ENCODE results near the gene IGFN1.

GRCh38 chr1:201186192-201186591 lies 4.4 kb upstream of the IGFN1 start:
- TF ChIP-seq CTCF (IDR thresholded peaks at IDR 0.05; ENCODE audit: poor library complexity, severe bottlenecking) (no peak), SMC3 (conservative IDR thresholded peaks at IDR 0.05; ENCODE audit: poor library complexity) (no peak), REST (IDR thresholded peaks at IDR 0.05; ENCODE audit: borderline replicate concordance) (no peak), MXI1 (conservative IDR thresholded peaks at IDR 0.05; ENCODE audit: poor library complexity, severe bottlenecking) (no peak), EP300 (conservative IDR thresholded peaks at IDR 0.05; ENCODE audit: poor library complexity, severe bottlenecking) (no peak)
